ENCODE data around the gene GPR139.

Gene GPR139

GRCh38 chr16:20073203-20074098 is at the start of gene GPR139:
Gene GPR139 (minus strand): TSS chr16:20073890. CDS start chr16:20073616, 274 bp downstream.
- no peak for DNase-seq (ENCODE audit: low read depth in 2 of 2)

GRCh38 chr16:20122011-20122410 is 48.3 kb upstream of the GPR139 start:
- DNase-seq (ENCODE audit: low read depth in 2 of 2) = no peak

- no peak for DNase-seq (ENCODE audit: low read depth in 2 of 2)
Measured at GRCh38 chr16:20114356-20114755, 40.7 kb upstream of the GPR139 start.

GRCh38 chr16:20111143-20111542 is 37.5 kb upstream of the GPR139 start:
- no peak for DNase-seq (ENCODE audit: low read depth in 2 of 2)

GRCh38 chr16:20107083-20107482 is 33.4 kb upstream of the GPR139 start:
- DNase-seq (ENCODE audit: low read depth in 2 of 2) = no peak

GRCh38 chr16:20104563-20105183 is 31.0 kb upstream of the GPR139 start:
- no peak for DNase-seq (ENCODE audit: low read depth in 2 of 2)

- DNase-seq (ENCODE audit: low read depth in 2 of 2) = no peak
Measured at GRCh38 chr16:20102521-20102920, 28.8 kb upstream of the GPR139 start.

GRCh38 chr16:20102021-20102420 is 28.3 kb upstream of the GPR139 start:
- DNase-seq (ENCODE audit: low read depth in 2 of 2) = no peak

GRCh38 chr16:20099375-20099774 is 25.7 kb upstream of the GPR139 start:
- DNase-seq (ENCODE audit: low read depth in 2 of 2) = no peak

GRCh38 chr16:20094157-20094556 is 20.5 kb upstream of the GPR139 start:
- DNase-seq (ENCODE audit: low read depth in 2 of 2) = no peak

GRCh38 chr16:20089246-20089965 is 15.7 kb upstream of the GPR139 start:
- no peak for DNase-seq (ENCODE audit: low read depth in 2 of 2)

GRCh38 chr16:20084624-20085226 is 11.0 kb upstream of the GPR139 start:
- no peak for DNase-seq (ENCODE audit: low read depth in 2 of 2)

GRCh38 chr16:20079106-20079505 is 5.4 kb upstream of the GPR139 start:
- no peak for DNase-seq (ENCODE audit: low read depth in 2 of 2)

- DNase-seq (ENCODE audit: low read depth in 2 of 2) = no peak
Measured at GRCh38 chr16:20075243-20075642, 1.6 kb upstream of the GPR139 start.

- DNase-seq (ENCODE audit: low read depth in 2 of 2) = no peak
Measured at GRCh38 chr16:20074099-20074991, 655 bp upstream of the GPR139 start.

- no peak for DNase-seq (ENCODE audit: low read depth in 2 of 2)
Measured at GRCh38 chr16:20072874-20073202, 852 bp downstream of the GPR139 start.

- no peak for DNase-seq (ENCODE audit: low read depth in 2 of 2)
Measured at GRCh38 chr16:20072146-20072873, 1.4 kb downstream of the GPR139 start.

- DNase-seq (ENCODE audit: low read depth in 2 of 2) = no peak
Measured at GRCh38 chr16:20064931-20065330, 8.8 kb downstream of the GPR139 start.

GRCh38 chr16:20064520-20064919 is 9.2 kb downstream of the GPR139 start:
- no peak for DNase-seq (ENCODE audit: low read depth in 2 of 2)

GRCh38 chr16:20061132-20061531 is 12.6 kb downstream of the GPR139 start:
- no peak for DNase-seq (ENCODE audit: low read depth in 2 of 2)

- no peak for DNase-seq (ENCODE audit: low read depth in 2 of 2)
Measured at GRCh38 chr16:20056436-20056835, 17.3 kb downstream of the GPR139 start.

Measured in stimulated activated CD8-positive, alpha-beta memory T cell treated with anti-CD3 and anti-CD28 coated beads, Interleukin-2, amount 100 ng/mL, for 48 hours (primary cell).